Measurements from ENCODE around the gene HOXA4. TPM values are rescaled to one million over a fixed set of nuclear protein-coding genes. Genes with fewer than 3 reads are reported as not detected.

The HOXA4 gene
- total and polyA plus RNA-seq, 10 of the 15 experiments (the other 5 are each of a cell fraction or from before 2014, with no cell fraction given): 0.07 TPM; not detected in 9

- TF ChIP-seq CUX1 (IDR thresholded peaks at IDR 0.05; ENCODE audit: insufficient replicate concordance, low read depth, low read length) (no peak), ZNF592 (IDR thresholded peaks at IDR 0.05) (no peak), NR2C2 (IDR thresholded peaks at IDR 0.05; ENCODE audit: borderline replicate concordance, control insufficient read depth, insufficient read length, low read depth) (no peak), POLR2AphosphoS5 (IDR thresholded peaks at IDR 0.05; ENCODE audit: low read length) (no peak), MTA3 (IDR thresholded peaks at IDR 0.05; ENCODE audit: borderline replicate concordance, low read length) (no peak), SPI1 (IDR thresholded peaks at IDR 0.05; ENCODE audit: borderline replicate concordance, insufficient read depth, low read depth, low read length) (no peak), ZNF622 (IDR thresholded peaks at IDR 0.05) (no peak)
Measured at GRCh38 chr7:27175626-27176523, 45.3 kb upstream of the HOXA4 start (continued).
